ENCODE data around the gene GLDN.
A peak's percentile ranks its signal among the peaks of the same experiment; 100 is the strongest.

Gene GLDN

DNA sequence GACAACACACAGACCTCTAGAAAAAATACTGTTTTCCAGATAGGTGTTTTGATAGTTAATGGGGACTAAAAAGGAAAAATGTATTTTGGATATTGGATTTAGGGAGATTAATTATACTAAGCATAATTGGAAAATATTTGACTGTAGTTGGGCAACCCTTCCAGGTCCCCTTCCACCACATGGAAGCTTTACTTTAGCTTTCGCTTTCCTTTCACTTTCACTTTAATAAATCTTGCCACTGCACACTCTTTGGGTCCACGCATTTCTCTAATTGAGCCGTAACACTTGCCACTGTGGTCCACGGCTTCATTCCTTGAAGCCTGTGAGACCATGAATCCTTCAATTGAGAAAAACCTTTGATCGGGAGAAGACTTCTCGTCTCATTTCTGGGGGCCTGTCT, 15.5 kb downstream of the GLDN start:
- Histone ChIP-seq H3K36me3 (no peaks in the 10 kb centered on the region), H3K4me3 (ENCODE audit: low read depth in 1 of 2, low read length in 1 of 2) (no peak overlapping the region), H3K4me1 (ENCODE audit: control insufficient read depth in 1 of 2, insufficient read depth in 1 of 2, low read depth in 1 of 2, low read length in 1 of 2) (peaks cover 23 to 30% of the 10 kb centered on the region in 2 experiments), H3K27me3 (no peaks in the 10 kb centered on the region), H3K9me3 (peaks cover 3% of the 10 kb centered on the region), H3K27ac (no peak overlapping the region)
- TF ChIP-seq, protein P1, sequence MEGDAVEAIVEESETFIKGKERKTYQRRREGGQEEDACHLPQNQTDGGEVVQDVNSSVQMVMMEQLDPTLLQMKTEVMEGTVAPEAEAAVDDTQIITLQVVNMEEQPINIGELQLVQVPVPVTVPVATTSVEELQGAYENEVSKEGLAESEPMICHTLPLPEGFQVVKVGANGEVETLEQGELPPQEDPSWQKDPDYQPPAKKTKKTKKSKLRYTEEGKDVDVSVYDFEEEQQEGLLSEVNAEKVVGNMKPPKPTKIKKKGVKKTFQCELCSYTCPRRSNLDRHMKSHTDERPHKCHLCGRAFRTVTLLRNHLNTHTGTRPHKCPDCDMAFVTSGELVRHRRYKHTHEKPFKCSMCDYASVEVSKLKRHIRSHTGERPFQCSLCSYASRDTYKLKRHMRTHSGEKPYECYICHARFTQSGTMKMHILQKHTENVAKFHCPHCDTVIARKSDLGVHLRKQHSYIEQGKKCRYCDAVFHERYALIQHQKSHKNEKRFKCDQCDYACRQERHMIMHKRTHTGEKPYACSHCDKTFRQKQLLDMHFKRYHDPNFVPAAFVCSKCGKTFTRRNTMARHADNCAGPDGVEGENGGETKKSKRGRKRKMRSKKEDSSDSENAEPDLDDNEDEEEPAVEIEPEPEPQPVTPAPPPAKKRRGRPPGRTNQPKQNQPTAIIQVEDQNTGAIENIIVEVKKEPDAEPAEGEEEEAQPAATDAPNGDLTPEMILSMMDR (IDR thresholded peaks at IDR 0.05), result no peak

DNA sequence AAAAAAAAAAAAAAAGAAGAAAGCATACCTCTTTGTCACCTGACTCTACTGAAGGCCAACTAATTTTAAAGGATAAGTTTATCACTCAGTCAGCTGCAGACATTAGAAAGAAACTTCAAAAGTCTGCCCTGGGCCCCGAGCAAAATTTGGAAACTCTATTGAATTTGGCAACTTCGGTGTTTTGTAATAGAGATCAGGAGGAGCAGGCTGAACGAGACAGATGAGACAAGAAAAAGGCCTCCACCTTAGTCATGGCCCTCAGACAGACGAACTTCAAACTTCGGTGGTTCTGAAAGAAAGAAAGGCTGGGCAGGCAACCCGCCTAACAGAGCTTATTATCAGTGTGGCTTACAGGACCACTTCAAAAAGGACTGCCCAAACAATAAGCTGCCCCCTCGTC, 18.5 kb downstream of the GLDN start:
- no peaks in the 10 kb centered on the region for H3K36me3 ChIP-seq
- TF ChIP-seq, protein P1 (IDR thresholded peaks at IDR 0.05), result no peak
- no peak overlapping the region for H3K4me3 ChIP-seq (ENCODE audit: low read depth in 1 of 2, low read length in 1 of 2)
- H3K27me3 ChIP-seq, result no peaks in the 10 kb centered on the region
- H3K9me3 ChIP-seq, result no peaks in the 10 kb centered on the region
- peak overlapping the region; percentile 67 for H3K27ac ChIP-seq
- H3K4me1 ChIP-seq (ENCODE audit: control insufficient read depth in 1 of 2, insufficient read depth in 1 of 2, low read depth in 1 of 2, low read length in 1 of 2), result peaks cover 17 to 21% of the 10 kb centered on the region in 2 experiments

DNA sequence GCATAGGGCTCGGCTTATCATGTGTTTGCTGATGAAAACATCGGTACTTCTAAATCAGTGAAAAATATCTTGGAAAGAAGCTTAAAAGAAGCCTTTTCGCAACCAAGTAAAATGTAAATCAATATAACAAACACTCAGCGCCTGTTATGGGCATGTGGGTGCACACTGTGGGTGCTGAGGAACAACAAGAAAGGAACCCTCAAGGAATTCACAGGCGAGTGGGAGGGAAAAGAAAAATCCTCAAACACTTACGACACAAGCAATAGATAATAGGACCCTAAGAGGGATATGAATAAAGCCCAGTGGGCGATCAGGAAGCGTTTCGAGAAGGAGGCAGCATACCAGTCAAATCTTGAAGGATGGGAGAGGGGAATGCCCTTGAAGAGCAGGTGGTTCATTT, 21.9 kb downstream of the GLDN start:
- H3K27me3 ChIP-seq, result no peaks in the 10 kb centered on the region
- no peak overlapping the region for H3K4me3 ChIP-seq (ENCODE audit: low read depth in 1 of 2, low read length in 1 of 2)
- H3K36me3 ChIP-seq, result no peaks in the 10 kb centered on the region
- no peak overlapping the region for H3K27ac ChIP-seq
- TF ChIP-seq, protein P1 (IDR thresholded peaks at IDR 0.05), result no peak
- H3K9me3 ChIP-seq, result no peaks in the 10 kb centered on the region
- peaks cover 27 to 36% of the 10 kb centered on the region in 2 experiments for H3K4me1 ChIP-seq (ENCODE audit: control insufficient read depth in 1 of 2, insufficient read depth in 1 of 2, low read depth in 1 of 2, low read length in 1 of 2)

DNA sequence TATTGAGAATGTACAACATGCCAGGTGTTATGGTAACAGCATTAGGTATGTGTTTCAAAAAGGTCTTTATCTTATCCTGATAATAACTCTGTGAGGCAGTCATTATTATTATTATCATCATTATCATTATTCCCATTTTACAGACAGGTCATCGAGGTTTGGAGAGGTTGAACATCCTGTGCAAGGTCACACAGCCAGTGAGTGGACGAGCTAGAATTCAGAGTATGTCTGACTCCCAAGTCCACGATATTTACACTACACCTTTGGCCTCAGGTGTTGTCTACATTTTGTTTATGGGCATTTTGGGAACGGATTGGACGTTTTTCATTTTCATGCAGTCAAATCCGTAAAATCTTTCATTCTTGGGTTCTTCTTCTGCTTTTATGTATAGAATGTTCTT, 24.0 kb downstream of the GLDN start:
- Histone ChIP-seq H3K27me3 (no peaks in the 10 kb centered on the region), H3K4me3 (ENCODE audit: low read depth in 1 of 2, low read length in 1 of 2) (no peak overlapping the region), H3K27ac (no peak overlapping the region), H3K4me1 (ENCODE audit: control insufficient read depth in 1 of 2, insufficient read depth in 1 of 2, low read depth in 1 of 2, low read length in 1 of 2) (peaks cover 22 to 26% of the 10 kb centered on the region in 2 experiments), H3K36me3 (peaks cover 11% of the 10 kb centered on the region), H3K9me3 (no peaks in the 10 kb centered on the region)
- TF ChIP-seq, protein P1 (IDR thresholded peaks at IDR 0.05), result no peak

DNA sequence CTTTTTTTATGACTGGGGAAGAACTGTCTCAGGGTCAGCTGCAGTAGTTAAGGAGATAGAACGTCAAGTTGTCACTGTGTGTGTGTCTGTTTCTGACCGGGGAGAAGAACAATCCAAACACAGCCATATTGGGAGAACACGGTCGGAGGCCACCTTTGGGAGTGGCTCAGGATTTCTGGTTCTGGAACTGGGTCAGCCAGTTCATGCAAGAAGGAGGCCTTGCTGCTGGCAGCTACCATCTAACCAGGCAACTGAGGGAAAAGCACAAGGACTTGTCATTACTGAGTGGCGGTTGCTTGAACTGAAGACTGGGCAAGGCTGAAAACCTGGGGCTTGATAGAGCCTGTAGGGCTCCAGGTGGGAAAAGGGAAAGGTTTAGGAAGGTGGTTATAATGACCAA, 24.6 kb downstream of the GLDN start:
- Histone ChIP-seq H3K27me3 (no peaks in the 10 kb centered on the region), H3K9me3 (no peaks in the 10 kb centered on the region), H3K4me3 (ENCODE audit: low read depth in 1 of 2, low read length in 1 of 2) (no peak overlapping the region), H3K36me3 (peaks cover 11% of the 10 kb centered on the region), H3K4me1 (ENCODE audit: control insufficient read depth in 1 of 2, insufficient read depth in 1 of 2, low read depth in 1 of 2, low read length in 1 of 2) (peaks cover 15 to 19% of the 10 kb centered on the region in 2 experiments), H3K27ac (no peak overlapping the region)
- TF ChIP-seq, protein P1 (IDR thresholded peaks at IDR 0.05), result no peak

DNA sequence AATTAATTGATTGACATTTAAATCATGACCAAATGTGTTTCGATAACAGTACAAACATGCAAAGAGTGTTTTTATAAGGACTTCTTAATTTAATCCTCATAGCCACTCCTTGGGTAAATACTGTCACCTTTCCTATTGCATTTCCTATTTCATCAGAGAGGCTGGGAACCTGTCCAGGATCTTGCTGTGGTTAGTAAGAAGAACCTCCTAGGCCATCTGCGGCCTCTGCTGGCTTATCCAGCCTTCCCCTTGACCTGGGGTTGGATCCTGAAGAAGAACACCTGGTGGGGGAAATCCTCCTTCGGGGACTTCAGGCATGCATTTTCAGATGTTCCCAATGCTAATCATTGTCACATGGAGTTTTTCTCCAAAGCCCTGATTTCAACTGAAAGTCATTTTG, 25.5 kb downstream of the GLDN start:
- Histone ChIP-seq H3K4me3 (ENCODE audit: low read depth in 1 of 2, low read length in 1 of 2) (no peak overlapping the region), H3K27ac (no peak overlapping the region), H3K36me3 (peaks cover 11% of the 10 kb centered on the region), H3K9me3 (no peaks in the 10 kb centered on the region), H3K27me3 (no peaks in the 10 kb centered on the region), H3K4me1 (ENCODE audit: control insufficient read depth in 1 of 2, insufficient read depth in 1 of 2, low read depth in 1 of 2, low read length in 1 of 2) (peaks cover 14 to 18% of the 10 kb centered on the region in 2 experiments)
- TF ChIP-seq, protein P1 (IDR thresholded peaks at IDR 0.05), result no peak

Data from neutrophil (primary cell).